Gastrocnemius medialis (tissue), 4 donors: Measurements from ENCODE around the gene CTNNA2.

Source experiments
- CTCF ChIP-seq, 5 experiments: fragments of 450-650 bp in 3 of 5; fragments of 200-600 bp in 2 of 5; sonication (generic) in 2 of 5; IDR thresholded peaks in 4 of 5; conservative IDR thresholded peaks in 1 of 5; 1 replicate in 4 of 5; 2 replicates in 1 of 5; pipeline ENCODE4 v1.5.1; 2016 to 2019; ENCODE audit warnings: antibody characterized with exemption in 5 of 5, mild to moderate bottlenecking in 3 of 5, moderate library complexity in 3 of 5
- POLR2A ChIP-seq, 2 donors: fragments of 450-650 bp; IDR thresholded peaks; one replicate each; pipeline ENCODE4 v1.6.1; 2017; ENCODE audit warnings: antibody characterized with exemption in 2 of 2, mild to moderate bottlenecking in 2 of 2, moderate library complexity in 2 of 2

DNA sequence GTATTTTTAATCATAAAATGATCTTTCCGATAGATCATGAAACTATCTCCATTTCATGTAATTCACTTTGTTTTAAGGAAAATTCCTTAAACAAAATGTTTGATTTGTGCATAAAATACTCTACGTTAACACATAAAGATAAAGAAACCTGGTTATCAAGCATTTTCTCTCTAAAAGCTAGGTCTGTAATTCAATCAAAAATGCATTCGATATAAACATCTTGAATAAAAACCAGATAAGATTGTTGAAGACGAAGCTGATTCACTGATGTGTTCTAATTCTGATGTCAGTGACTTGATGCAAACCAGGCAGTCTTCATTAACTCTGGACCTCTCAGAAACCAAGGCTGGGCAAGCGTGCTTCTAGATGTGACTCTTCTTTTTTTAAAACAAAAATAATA, 245.2 kb downstream of the CTNNA2 start:
- TF ChIP-seq CTCF (IDR thresholded peaks at IDR 0.05 in 4 of 5, conservative IDR thresholded peaks at IDR 0.05 in 1 of 5): no peak
- TF ChIP-seq POLR2A (IDR thresholded peaks at IDR 0.05): no peak
